ENCODE data around the gene SNX9. TPM values are rescaled to one million over a fixed set of nuclear protein-coding genes. Genes with fewer than 3 reads are reported as not detected.

SNX9 gene
- polyA plus RNA-seq, 1 donor (not counting 4 experiments of a cell fraction or from before 2014, with no cell fraction given), result 37.8 TPM

- Histone ChIP-seq H3K36me3 (ENCODE audit: control insufficient read depth in 2 of 2, extremely low read depth in 1 of 2, insufficient read depth in 2 of 2, low read length in 2 of 2) (peaks cover 21% of the 10 kb centered on the region in 2 experiments), H3K4me2 (ENCODE audit: control insufficient read depth, extremely low read depth, insufficient read depth, low read depth, low read length) (no peak overlapping the region), H3K79me2 (ENCODE audit: control insufficient read depth, insufficient read depth, low read length) (peaks cover 68% of the 10 kb centered on the region)
Observed at GRCh38 chr6:157867981-157868380, 44.9 kb downstream of the SNX9 start.

DNA sequence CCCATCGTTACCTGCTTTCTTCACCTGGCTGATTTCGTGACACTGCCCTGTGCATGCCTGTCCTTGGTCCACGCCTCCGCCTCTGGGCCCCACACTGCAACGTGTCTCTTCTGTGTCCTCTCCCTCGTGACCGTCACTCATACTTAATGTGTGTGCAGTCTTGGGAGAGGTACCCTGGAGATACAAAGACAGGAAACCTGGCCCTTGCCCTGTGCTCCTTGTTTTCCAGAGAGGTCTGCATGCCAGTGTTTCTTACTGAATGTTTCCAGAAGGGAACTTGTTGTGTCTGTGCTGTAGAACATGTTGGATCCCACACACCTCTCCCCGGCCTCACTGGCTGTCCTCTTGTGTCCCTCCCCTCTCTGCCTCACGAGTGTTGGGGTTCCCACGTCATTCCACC, 45.8 kb downstream of the SNX9 start:
- peaks cover 21% of the 10 kb centered on the region in 2 experiments for H3K36me3 ChIP-seq (ENCODE audit: control insufficient read depth in 2 of 2, extremely low read depth in 1 of 2, insufficient read depth in 2 of 2, low read length in 2 of 2)
- H3K79me2 ChIP-seq (ENCODE audit: control insufficient read depth, insufficient read depth, low read length), result peaks cover 60% of the 10 kb centered on the region
- FAIRE-seq (no peak), DNase-seq (ENCODE audit: low read depth, low spot score) (no peak)
- H3K9me3 ChIP-seq (ENCODE audit: control insufficient read depth, low read depth, low read length), result no peaks in the 10 kb centered on the region
- H3K27me3 ChIP-seq (ENCODE audit: control insufficient read depth, extremely low read depth, insufficient read depth, low read length), result no peaks in the 10 kb centered on the region
- H3K4me3 ChIP-seq (ENCODE audit: control insufficient read depth in 2 of 3, extremely low read depth in 1 of 3, insufficient read depth in 2 of 3, low read depth in 1 of 3, low read length in 3 of 3), result no peak overlapping the region
- no peak overlapping the region for H3K9ac ChIP-seq (ENCODE audit: control insufficient read depth, extremely low read depth, insufficient read depth, low read length)
- H3K4me1 ChIP-seq (ENCODE audit: control insufficient read depth, extremely low read depth, insufficient read depth, low read length), result peaks cover 12% of the 10 kb centered on the region
- peaks cover 3% of the 10 kb centered on the region for H3K9me1 ChIP-seq (ENCODE audit: control insufficient read depth, extremely low read depth, insufficient read depth, low read length)
- H3K4me2 ChIP-seq (ENCODE audit: control insufficient read depth, extremely low read depth, insufficient read depth, low read depth, low read length), result no peak overlapping the region
- H3K27ac ChIP-seq (ENCODE audit: control insufficient read depth, insufficient read depth, low read length), result no peak overlapping the region
- dilution Hi-C loops (cut with MboI; ENCODE audit: extremely low pct_ligation_motif_present, low sequenced_read_pairs), result no loop called here
- no peak overlapping the region for H2AFZ ChIP-seq (ENCODE audit: control insufficient read depth, low read length)
- peaks cover 4% of the 10 kb centered on the region for H4K20me1 ChIP-seq (ENCODE audit: control insufficient read depth, extremely low read depth, insufficient read depth, low read length)
- TF ChIP-seq CTCF (optimal IDR thresholded peaks at IDR 0.05 in 1 of 3, IDR thresholded peaks at IDR 0.05 in 1 of 3, conservative IDR thresholded peaks at IDR 0.05 in 1 of 3; ENCODE audit: extremely low read depth in 1 of 3, insufficient read depth in 2 of 3, low read length in 3 of 3) (no peak), EZH2 (IDR thresholded peaks at IDR 0.05; ENCODE audit: low read length) (no peak)

More at GRCh38 chr6:157867981-157868380, 44.9 kb downstream of the SNX9 start:
- peaks cover 12% of the 10 kb centered on the region for H3K4me1 ChIP-seq (ENCODE audit: control insufficient read depth, extremely low read depth, insufficient read depth, low read length)
- TF ChIP-seq CTCF (optimal IDR thresholded peaks at IDR 0.05 in 1 of 3, IDR thresholded peaks at IDR 0.05 in 1 of 3, conservative IDR thresholded peaks at IDR 0.05 in 1 of 3; ENCODE audit: extremely low read depth in 1 of 3, insufficient read depth in 2 of 3, low read length in 3 of 3), result no peak
- TF ChIP-seq EZH2 (IDR thresholded peaks at IDR 0.05; ENCODE audit: low read length), result no peak
- H3K9me3 ChIP-seq (ENCODE audit: control insufficient read depth, low read depth, low read length), result no peaks in the 10 kb centered on the region
- no peaks in the 10 kb centered on the region for H3K27me3 ChIP-seq (ENCODE audit: control insufficient read depth, extremely low read depth, insufficient read depth, low read length)
- no peak overlapping the region for H2AFZ ChIP-seq (ENCODE audit: control insufficient read depth, low read length)
- dilution Hi-C loops (cut with MboI; ENCODE audit: extremely low pct_ligation_motif_present, low sequenced_read_pairs), result no loop called here
- no peak for FAIRE-seq
- no peak overlapping the region for H3K4me3 ChIP-seq (ENCODE audit: control insufficient read depth in 2 of 3, extremely low read depth in 1 of 3, insufficient read depth in 2 of 3, low read depth in 1 of 3, low read length in 3 of 3)
- DNase-seq (ENCODE audit: low read depth, low spot score), result no peak
- peaks cover 3% of the 10 kb centered on the region for H3K9me1 ChIP-seq (ENCODE audit: control insufficient read depth, extremely low read depth, insufficient read depth, low read length)
- H3K27ac ChIP-seq (ENCODE audit: control insufficient read depth, insufficient read depth, low read length), result no peak overlapping the region
- no peak overlapping the region for H3K9ac ChIP-seq (ENCODE audit: control insufficient read depth, extremely low read depth, insufficient read depth, low read length)
- peaks cover 4% of the 10 kb centered on the region for H4K20me1 ChIP-seq (ENCODE audit: control insufficient read depth, extremely low read depth, insufficient read depth, low read length)
